Activated naive CD8-positive, alpha-beta T cell treated with anti-CD3 and anti-CD28 coated beads for 36 hours (primary cell): ENCODE data around the gene CAMK2G. TPM values are rescaled to one million over a fixed set of nuclear protein-coding genes. Genes with fewer than 3 reads are reported as not detected.

Experiments
- DNase-seq: peaks from one replicate; pipeline ENCODE4 v3.0.0; 2021
- H3K27ac Mint-ChIP-seq: one replicate; pipeline ENCODE4 v1.8.0; 2022; ENCODE audit warnings: mild to moderate bottlenecking, moderate library complexity, mixed read lengths
- H3K27me3 Mint-ChIP-seq: one replicate; pipeline ENCODE4 v1.8.0; 2022; ENCODE audit warnings: mild to moderate bottlenecking, mixed read lengths
- H3K36me3 Mint-ChIP-seq: one replicate; pipeline ENCODE4 v1.8.0; 2021; ENCODE audit warnings: mild to moderate bottlenecking, mixed read lengths
- H3K4me1 Mint-ChIP-seq: one replicate; pipeline ENCODE4 v1.8.0; 2021; ENCODE audit warnings: mixed read lengths
- H3K4me3 Mint-ChIP-seq: one replicate; pipeline ENCODE4 v1.8.0; 2022; ENCODE audit warnings: mild to moderate bottlenecking, moderate library complexity, mixed read lengths
- H3K9me3 Mint-ChIP-seq: one replicate; pipeline ENCODE4 v1.8.0; 2022; ENCODE audit warnings: mixed read lengths
- total RNA-seq, 2 experiments: library from RNA; stranded (reverse); gene quantifications; one replicate each; pipeline ENCODE4 v1.2.3, GENCODE V29; 2021

Gene CAMK2G
- total RNA-seq, 2 experiments from 2014 or later = 16.5 to 17.4 TPM

GRCh38 chr10:73865459-73866442 lies 8.6 kb downstream of the CAMK2G start:
- Mint-ChIP-seq H3K4me3 (peak overlapping the region; percentile 75), H3K36me3 (peaks cover 14% of the 10 kb centered on the region), H3K4me1 (peaks cover 73% of the 10 kb centered on the region), H3K27ac (peak overlapping the region; percentile 91), H3K27me3 (no peaks in the 10 kb centered on the region), H3K9me3 (no peaks in the 10 kb centered on the region)
- DNase-seq = peak; percentile 45

- Mint-ChIP-seq H3K9me3 (no peaks in the 10 kb centered on the region), H3K27ac (peak overlapping the region; percentile 91), H3K4me3 (peak overlapping the region; percentile 75), H3K36me3 (peaks cover 14% of the 10 kb centered on the region), H3K4me1 (peaks cover 74% of the 10 kb centered on the region), H3K27me3 (no peaks in the 10 kb centered on the region)
- DNase-seq = no peak
These were observed 9.3 kb downstream of the CAMK2G start for GRCh38 chr10:73865107-73865458.

DNA sequence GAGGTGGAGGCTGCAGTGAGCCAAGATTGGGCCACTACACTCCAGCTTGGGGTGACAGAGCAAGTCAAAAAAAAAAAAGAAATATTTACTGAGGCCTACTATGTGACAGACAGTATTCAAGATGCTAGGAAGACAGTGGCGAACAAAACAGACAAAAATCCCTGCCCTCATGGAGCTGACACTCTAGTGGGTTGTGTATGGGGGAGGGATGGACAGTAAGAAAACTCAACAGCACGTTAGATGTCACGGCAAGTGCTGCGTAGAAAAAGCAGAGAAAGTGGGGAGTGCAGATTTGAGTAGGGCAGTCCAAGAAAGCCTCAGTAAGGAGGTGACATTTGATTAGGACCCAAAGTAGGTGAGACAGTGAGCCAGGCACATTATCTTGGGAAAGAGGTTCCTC lies 10.1 kb downstream of the CAMK2G start:
- Mint-ChIP-seq H3K27ac (peak overlapping the region; percentile 91), H3K9me3 (no peaks in the 10 kb centered on the region), H3K4me1 (peaks cover 75% of the 10 kb centered on the region), H3K27me3 (no peaks in the 10 kb centered on the region), H3K4me3 (peak overlapping the region; percentile 6), H3K36me3 (peaks cover 15% of the 10 kb centered on the region)
- DNase-seq = no peak

GRCh38 chr10:73863039-73863817 lies 11.1 kb downstream of the CAMK2G start:
- H3K27ac Mint-ChIP-seq = no peak overlapping the region
- DNase-seq = no peak
- H3K27me3 Mint-ChIP-seq = no peaks in the 10 kb centered on the region
- H3K9me3 Mint-ChIP-seq = no peaks in the 10 kb centered on the region
- H3K36me3 Mint-ChIP-seq = peaks cover 21% of the 10 kb centered on the region
- peaks cover 81% of the 10 kb centered on the region for H3K4me1 Mint-ChIP-seq
- no peak overlapping the region for H3K4me3 Mint-ChIP-seq

DNA sequence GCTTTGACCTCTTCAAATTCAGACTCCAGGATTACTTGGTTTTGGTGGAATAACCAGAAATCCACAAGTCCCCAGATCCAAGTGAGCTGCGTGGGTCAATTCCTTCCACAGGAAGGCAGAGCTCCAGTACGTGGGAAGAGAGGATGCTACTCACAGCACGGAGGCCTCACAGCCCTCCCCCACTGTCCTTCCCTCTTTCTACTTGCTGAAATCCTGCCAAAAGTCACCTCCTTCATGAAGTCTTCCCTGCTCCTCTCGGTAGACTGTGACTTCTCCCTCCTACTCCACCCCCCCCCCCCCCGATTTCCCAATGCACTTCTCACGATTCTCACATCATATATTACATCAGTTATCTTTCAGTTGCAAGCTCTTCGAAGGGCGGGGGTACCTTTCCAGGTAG lies 12.3 kb downstream of the CAMK2G start:
- H3K27ac Mint-ChIP-seq = no peak overlapping the region
- no peaks in the 10 kb centered on the region for H3K27me3 Mint-ChIP-seq
- DNase-seq = no peak
- H3K36me3 Mint-ChIP-seq = peaks cover 30% of the 10 kb centered on the region
- H3K4me1 Mint-ChIP-seq = peaks cover 84% of the 10 kb centered on the region
- H3K9me3 Mint-ChIP-seq = no peaks in the 10 kb centered on the region
- H3K4me3 Mint-ChIP-seq = no peak overlapping the region

DNA sequence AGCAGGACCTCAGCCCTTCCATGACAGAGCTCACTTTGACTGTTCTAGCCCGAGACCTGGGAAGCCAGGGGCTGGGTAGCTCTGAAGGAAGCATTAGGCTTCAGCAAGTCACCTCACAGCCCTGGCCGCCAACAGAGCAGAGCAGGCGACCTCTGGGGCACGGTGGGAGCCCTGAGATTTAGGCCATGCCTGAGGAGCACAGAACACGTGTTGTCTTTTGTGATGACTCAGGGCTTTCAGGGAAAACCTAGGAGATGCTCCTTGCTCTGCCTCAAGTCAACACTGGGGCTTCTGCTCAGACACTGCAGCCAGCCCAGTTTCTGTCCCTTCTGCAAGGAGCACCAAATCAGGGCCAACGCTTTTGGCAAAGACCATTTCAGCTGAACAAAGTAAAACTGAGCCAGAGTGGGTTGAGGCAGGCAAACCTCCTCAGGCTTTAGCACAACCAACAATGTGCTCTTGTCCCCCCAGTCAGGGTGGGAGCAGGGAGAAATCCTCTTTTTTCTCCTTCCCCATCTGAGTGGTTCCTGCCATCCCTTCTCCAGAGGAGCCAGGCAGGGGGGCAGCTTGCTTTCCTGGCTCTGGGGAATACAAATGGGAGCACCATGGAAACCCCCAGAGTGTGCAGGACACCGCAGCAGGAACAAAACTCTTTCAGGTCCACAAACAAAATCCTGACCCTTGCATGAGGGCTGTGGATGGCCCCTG lies 14.4 kb downstream of the CAMK2G start:
- Mint-ChIP-seq H3K27me3 (no peaks in the 10 kb centered on the region), H3K4me1 (peaks cover 78% of the 10 kb centered on the region), H3K27ac (peak overlapping the region; percentile 68), H3K36me3 (peaks cover 27% of the 10 kb centered on the region), H3K9me3 (no peaks in the 10 kb centered on the region), H3K4me3 (no peak overlapping the region)
- no peak for DNase-seq

DNA sequence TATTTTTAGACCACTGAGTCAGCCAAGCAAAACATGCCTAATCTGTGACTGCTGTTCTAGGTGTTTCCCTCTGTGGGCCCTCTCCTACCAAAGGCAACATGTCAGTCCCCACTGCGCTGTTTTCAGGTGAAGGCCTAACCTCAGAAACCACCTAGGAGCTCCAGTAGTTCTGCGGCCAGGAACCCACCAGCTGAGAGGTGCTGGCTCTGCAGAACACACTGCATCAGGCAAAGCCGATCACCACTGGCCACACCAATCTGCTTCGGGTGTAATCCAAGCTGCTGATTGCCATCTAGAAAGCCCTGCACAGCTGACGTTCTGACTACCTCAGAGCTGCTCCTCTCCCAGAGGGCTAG lies 14.9 kb downstream of the CAMK2G start:
- H3K4me1 Mint-ChIP-seq = peaks cover 74% of the 10 kb centered on the region
- no peaks in the 10 kb centered on the region for H3K27me3 Mint-ChIP-seq
- no peaks in the 10 kb centered on the region for H3K9me3 Mint-ChIP-seq
- no peak overlapping the region for H3K4me3 Mint-ChIP-seq
- H3K27ac Mint-ChIP-seq = peak overlapping the region; percentile 68
- DNase-seq = peak; percentile 50
- H3K36me3 Mint-ChIP-seq = peaks cover 27% of the 10 kb centered on the region

DNA sequence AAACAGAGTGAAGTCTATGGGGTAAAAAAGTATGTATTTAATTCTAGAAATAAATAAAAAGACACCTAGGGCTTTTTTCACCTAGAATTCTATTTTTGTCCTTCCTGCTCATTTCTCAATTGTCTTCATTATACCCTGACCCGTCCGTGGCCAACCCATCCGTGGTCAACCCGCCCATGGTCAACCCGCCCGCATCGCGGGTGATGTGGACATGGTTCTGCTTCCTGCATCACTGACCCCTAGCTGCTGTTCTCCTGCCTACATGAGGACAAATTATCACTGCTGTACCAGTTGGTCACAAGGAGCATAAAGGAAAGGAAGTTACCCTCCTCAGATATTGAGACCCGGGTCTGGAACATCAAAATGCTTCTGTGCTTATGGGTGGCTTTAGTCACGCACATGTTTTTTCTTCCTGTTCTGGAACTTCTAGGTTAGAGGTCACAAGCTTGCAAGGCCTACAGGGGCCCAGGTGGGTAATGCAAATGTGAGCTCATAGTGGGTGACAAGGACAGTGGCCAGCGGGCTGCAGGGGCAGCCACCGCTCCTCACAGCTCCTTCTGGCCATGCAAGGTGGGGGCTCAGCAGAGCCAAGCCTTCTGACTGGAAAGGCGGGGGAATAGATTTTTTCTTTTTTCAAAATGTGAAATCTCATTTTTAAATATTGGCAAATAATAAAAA lies 15.5 kb downstream of the CAMK2G start:
- H3K4me1 Mint-ChIP-seq = peaks cover 71% of the 10 kb centered on the region
- peak overlapping the region; percentile 51 for H3K4me3 Mint-ChIP-seq
- H3K27ac Mint-ChIP-seq = peak overlapping the region; percentile 86
- peaks cover 23% of the 10 kb centered on the region for H3K36me3 Mint-ChIP-seq
- no peak for DNase-seq
- H3K9me3 Mint-ChIP-seq = no peaks in the 10 kb centered on the region
- H3K27me3 Mint-ChIP-seq = no peaks in the 10 kb centered on the region

DNA sequence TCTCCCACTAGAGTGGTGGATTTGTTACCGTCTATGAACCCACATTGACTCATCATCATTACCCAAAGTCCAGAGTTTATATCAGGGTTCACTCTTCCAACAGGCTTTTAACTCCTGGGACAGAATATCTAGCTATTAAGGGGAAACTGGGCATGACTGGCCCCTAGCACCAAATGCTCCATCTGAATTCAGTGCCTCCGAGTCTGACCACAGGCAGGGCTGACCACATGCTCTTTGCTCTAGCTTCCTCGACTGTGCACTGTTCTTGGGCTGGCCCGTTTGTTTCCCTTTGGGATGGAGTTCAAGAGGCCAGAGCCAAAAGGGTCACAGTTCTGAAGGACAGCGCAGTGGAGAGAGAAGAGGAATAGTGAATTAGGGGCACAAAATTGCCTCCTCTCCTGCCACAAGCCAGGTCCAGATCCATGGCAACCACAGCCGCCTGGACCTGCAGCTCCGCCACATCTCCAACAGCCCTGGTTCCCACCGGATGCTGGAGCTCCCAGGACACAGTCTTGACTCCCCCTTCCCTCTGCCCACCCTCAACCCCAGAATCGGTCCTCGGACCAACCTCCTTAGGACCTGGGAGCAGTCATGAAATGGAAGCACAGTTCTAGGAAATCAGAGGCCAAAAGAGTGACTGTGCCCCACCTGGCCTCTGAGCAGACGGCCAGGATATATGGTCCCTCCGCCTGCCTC lies 16.2 kb downstream of the CAMK2G start:
- peaks cover 71% of the 10 kb centered on the region for H3K4me1 Mint-ChIP-seq
- peaks cover 28% of the 10 kb centered on the region for H3K36me3 Mint-ChIP-seq
- DNase-seq = no peak
- no peaks in the 10 kb centered on the region for H3K27me3 Mint-ChIP-seq
- H3K4me3 Mint-ChIP-seq = peak overlapping the region; percentile 61
- H3K9me3 Mint-ChIP-seq = no peaks in the 10 kb centered on the region
- H3K27ac Mint-ChIP-seq = peak overlapping the region; percentile 89

DNA sequence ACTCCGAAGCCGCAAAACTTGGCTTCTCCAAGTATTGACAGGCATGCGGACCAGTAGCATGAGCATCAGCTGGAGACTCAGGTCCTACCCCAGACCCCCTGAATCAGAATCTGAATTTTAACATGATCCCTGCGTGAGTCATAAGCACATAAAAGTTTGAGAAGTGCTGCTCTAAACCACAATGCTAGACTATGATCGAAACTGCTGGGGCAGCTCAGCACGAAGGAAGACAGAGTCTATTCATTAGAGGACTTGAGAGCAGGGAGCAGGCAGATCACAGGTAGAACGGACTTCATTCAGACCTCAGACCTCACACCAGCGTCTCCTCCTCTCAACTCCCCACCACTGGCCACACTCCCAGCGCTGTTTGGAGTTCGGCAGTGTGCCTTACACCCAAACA lies 16.9 kb downstream of the CAMK2G start:
- Mint-ChIP-seq H3K36me3 (peaks cover 28% of the 10 kb centered on the region), H3K4me1 (peaks cover 67% of the 10 kb centered on the region), H3K27me3 (no peaks in the 10 kb centered on the region), H3K4me3 (peak overlapping the region; percentile 61), H3K9me3 (no peaks in the 10 kb centered on the region), H3K27ac (peak overlapping the region; percentile 89)
- peak; percentile 64 for DNase-seq

DNA sequence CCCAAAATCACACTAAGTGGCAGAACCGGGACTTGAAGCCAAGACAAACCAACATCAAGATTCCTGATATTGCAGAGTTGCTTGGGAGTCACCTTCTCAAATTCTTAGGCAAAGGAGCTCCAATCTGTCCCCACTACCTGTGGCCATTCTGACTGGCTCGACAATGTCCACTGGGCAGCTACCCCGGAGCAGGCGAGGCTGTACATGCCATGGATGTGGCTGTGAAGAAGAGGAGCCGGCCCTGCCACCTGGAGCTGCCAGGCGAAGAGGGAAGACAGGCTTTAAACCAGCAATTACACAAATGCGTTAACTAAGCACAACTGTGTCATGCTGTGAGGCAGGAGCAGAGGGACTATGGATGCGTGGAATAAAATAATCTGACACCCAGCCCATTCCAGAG lies 18.1 kb downstream of the CAMK2G start:
- Mint-ChIP-seq H3K27ac (no peak overlapping the region), H3K36me3 (peaks cover 28% of the 10 kb centered on the region), H3K9me3 (no peaks in the 10 kb centered on the region), H3K4me1 (peaks cover 58% of the 10 kb centered on the region), H3K27me3 (no peaks in the 10 kb centered on the region), H3K4me3 (no peak overlapping the region)
- DNase-seq = no peak

GRCh38 chr10:73855413-73855812 lies 18.9 kb downstream of the CAMK2G start:
- no peak overlapping the region for H3K4me3 Mint-ChIP-seq
- no peaks in the 10 kb centered on the region for H3K27me3 Mint-ChIP-seq
- peaks cover 51% of the 10 kb centered on the region for H3K4me1 Mint-ChIP-seq
- no peak for DNase-seq
- H3K36me3 Mint-ChIP-seq = peaks cover 25% of the 10 kb centered on the region
- H3K9me3 Mint-ChIP-seq = no peaks in the 10 kb centered on the region
- no peak overlapping the region for H3K27ac Mint-ChIP-seq

GRCh38 chr10:73854310-73854709 lies 20.0 kb downstream of the CAMK2G start:
- no peaks in the 10 kb centered on the region for H3K27me3 Mint-ChIP-seq
- peaks cover 47% of the 10 kb centered on the region for H3K4me1 Mint-ChIP-seq
- H3K36me3 Mint-ChIP-seq = peaks cover 25% of the 10 kb centered on the region

DNA sequence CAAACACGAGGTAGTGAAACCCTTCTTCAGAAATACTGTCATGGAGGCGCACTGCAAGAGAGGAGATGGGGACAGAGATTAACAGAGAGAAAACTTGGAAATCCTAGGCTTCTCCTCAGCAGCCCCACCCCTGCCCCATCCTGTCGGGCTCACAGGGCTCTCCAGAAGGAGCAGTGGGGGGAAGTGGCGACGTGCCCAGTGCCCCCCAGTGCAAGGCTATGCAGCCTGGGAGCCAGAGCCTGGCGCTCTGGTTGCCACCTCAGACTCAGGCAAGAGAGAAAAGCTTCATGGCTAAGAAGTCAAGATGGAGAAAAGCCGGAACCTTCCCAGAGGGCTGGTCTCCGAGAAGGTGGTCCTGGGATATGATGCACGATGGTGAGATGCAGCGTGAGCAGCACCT lies 21.2 kb downstream of the CAMK2G start:
- H3K36me3 Mint-ChIP-seq = peaks cover 20% of the 10 kb centered on the region

More at GRCh38 chr10:73854310-73854709, 20.0 kb downstream of the CAMK2G start:
- Mint-ChIP-seq H3K4me3 (no peak overlapping the region), H3K9me3 (no peaks in the 10 kb centered on the region), H3K27ac (no peak overlapping the region)
- no peak for DNase-seq

More for the DNA sequence above, 21.2 kb downstream of the CAMK2G start:
- peaks cover 39% of the 10 kb centered on the region for H3K4me1 Mint-ChIP-seq
- H3K27me3 Mint-ChIP-seq = no peaks in the 10 kb centered on the region
- no peak overlapping the region for H3K27ac Mint-ChIP-seq
- no peak overlapping the region for H3K4me3 Mint-ChIP-seq
- no peak for DNase-seq
- no peaks in the 10 kb centered on the region for H3K9me3 Mint-ChIP-seq
